GM12878 (cell line): Measurements from ENCODE around the gene PAK5. TPM values are rescaled to one million over a fixed set of nuclear protein-coding genes. Genes with fewer than 3 reads are reported as not detected.

ENCODE experiments used
- ATAC-seq: fragments of 200-7000 bp; cut with Tn5 transposase; 3 replicates; pipeline ENCODE4 v1.9.1; 2020; ENCODE audit warnings: mild to moderate bottlenecking, moderate library complexity
- BruUV-seq: library from RNA; stranded (reverse); fragments of 400-500 nt; replicated peaks from 2 replicates; lab custom pipeline; 2021; lab: Mats Ljungman, UMichigan
- CTCF ChIA-PET: fragments of 300-600 bp; sonication (Branson Sonifier 250); formaldehyde crosslinking; extraction: SDS; loops from one replicate; lab custom pipeline; 2021; ENCODE audit warnings: inconsistent platforms; lab: Yijun Ruan, JAX
- POLR2A ChIA-PET: fragments of 350-600 bp; formaldehyde crosslinking; extraction: SDS; loops from one replicate; lab custom pipeline; 2021; ENCODE audit warnings: inconsistent platforms; lab: Charles Lee
- RAD21 ChIA-PET: fragments of 300-600 bp; sonication (Branson Sonifier 250); formaldehyde crosslinking; loops from one replicate; lab custom pipeline; 2023; ENCODE audit warnings: antibody characterized with exemption; ENCODE audit not compliant: unreplicated experiment; lab: Charles Lee
- SMC1A ChIA-PET: fragments of 300-600 bp; sonication (Branson Sonifier 250); formaldehyde crosslinking; loops from one replicate; lab custom pipeline; 2023; ENCODE audit not compliant: unreplicated experiment, uncharacterized antibody; lab: Charles Lee
- DNase-seq: peaks from one replicate; pipeline ENCODE4 v3.0.0-alpha.2; 2011; ENCODE audit warnings: low read depth, low spot score
- FAIRE-seq: peaks from 3 replicates; lab custom pipeline; 2011; peaks lifted over from hg19 to GRCh38; lab: Jason Lieb, UNC
- H2AFZ ChIP-seq: 2 replicates; pipeline ENCODE4 v1.6.0; 2011; ENCODE audit warnings: low read depth, low read length, control low read depth; ENCODE audit not compliant: control insufficient read depth
- H3K27ac ChIP-seq: 2 replicates; pipeline ENCODE4 v1.5.1; 2011; ENCODE audit warnings: control low read depth; ENCODE audit not compliant: control insufficient read depth, insufficient read depth
- H3K27me3 ChIP-seq, 2 experiments: replicated peaks in 1 of 2; 2 replicates each; pipeline versions ENCODE4 v1.6.0 to v1.6.1; 2011; ENCODE audit warnings: low read length in 1 of 2; ENCODE audit not compliant: control insufficient read depth in 2 of 2, insufficient read depth in 2 of 2
- H3K36me3 ChIP-seq, 2 experiments: 2 replicates each; pipeline ENCODE4 v1.5.1; 2011; ENCODE audit warnings: low read length in 1 of 2; ENCODE audit not compliant: control insufficient read depth in 2 of 2, insufficient read depth in 2 of 2
- H3K4me1 ChIP-seq: 2 replicates; pipeline ENCODE4 v1.6.1; 2011; ENCODE audit warnings: mild to moderate bottlenecking, low read length, moderate library complexity, mixed read lengths; ENCODE audit not compliant: control insufficient read depth, insufficient read depth
- H3K4me2 ChIP-seq: 2 replicates; pipeline ENCODE4 v1.6.0; 2011; ENCODE audit warnings: control low read depth; ENCODE audit not compliant: control insufficient read depth, insufficient read depth
- H3K4me3 ChIP-seq: fragments of 200-600 bp; sonication (generic); 2 replicates; pipeline ENCODE4 v1.5.1; 2016
- H3K79me2 ChIP-seq: 2 replicates; pipeline ENCODE4 v1.6.0; 2011; ENCODE audit warnings: low read length; ENCODE audit not compliant: control insufficient read depth, insufficient read depth
- H3K9ac ChIP-seq: 2 replicates; pipeline ENCODE4 v1.8.0; 2011; ENCODE audit warnings: low read length, control low read depth, mixed read lengths; ENCODE audit not compliant: control insufficient read depth, insufficient read depth
- H3K9me3 ChIP-seq: replicated peaks from 3 replicates; pipeline ENCODE4 v1.5.1; 2011; ENCODE audit warnings: mild to moderate bottlenecking, low read length; ENCODE audit not compliant: control insufficient read depth, insufficient read depth
- H4K20me1 ChIP-seq: 2 replicates; pipeline ENCODE4 v1.6.0; 2011; ENCODE audit not compliant: control insufficient read depth, insufficient read depth
- CHD2 ChIP-seq: IDR thresholded peaks from 2 replicates; pipeline ENCODE4 v1.6.1; 2011; ENCODE audit warnings: low read depth, low read length, improper control_type of control experiment, borderline replicate concordance
- CHD4 ChIP-seq: fragments of 200-600 bp; sonication (generic); IDR thresholded peaks from 2 replicates; pipeline ENCODE4 v1.6.1; 2016; ENCODE audit warnings: mild to moderate bottlenecking
- FOXK2 ChIP-seq: fragments of 450-650 bp; IDR thresholded peaks from 2 replicates; pipeline ENCODE4 v1.6.1; 2017; ENCODE audit warnings: mild to moderate bottlenecking, moderate library complexity
- GABPA ChIP-seq: IDR thresholded peaks from 2 replicates; pipeline ENCODE4 v1.6.1; 2014; ENCODE audit warnings: antibody characterized with exemption, low read depth, mild to moderate bottlenecking, inconsistent platforms
- HCFC1 ChIP-seq: fragments of 150-350 bp; IDR thresholded peaks from 2 replicates; pipeline ENCODE4 v1.6.1; 2014; ENCODE audit warnings: low read length
- MAX ChIP-seq: IDR thresholded peaks from 2 replicates; pipeline ENCODE4 v1.6.1; 2012; ENCODE audit warnings: low read depth, low read length, improper control_type of control experiment
- NFXL1 ChIP-seq: fragments of 450-650 bp; IDR thresholded peaks from 2 replicates; pipeline ENCODE4 v1.6.1; 2017; ENCODE audit warnings: antibody characterized with exemption, mild to moderate bottlenecking, borderline replicate concordance
- RFX5 ChIP-seq: IDR thresholded peaks from 2 replicates; pipeline ENCODE4 v1.6.1; 2011; ENCODE audit warnings: low read depth, low read length, improper control_type of control experiment
- SIN3A ChIP-seq: IDR thresholded peaks from 2 replicates; pipeline ENCODE4 v1.6.1; 2012; ENCODE audit warnings: low read depth, low read length, improper control_type of control experiment
- SMAD5 ChIP-seq: IDR thresholded peaks from 2 replicates; pipeline ENCODE4 v1.6.1; 2016; ENCODE audit warnings: antibody characterized with exemption, low read depth
- SUPT20H ChIP-seq: IDR thresholded peaks from 2 replicates; pipeline ENCODE4 v1.6.1; 2011; ENCODE audit warnings: low read depth, mild to moderate bottlenecking, low read length, moderate library complexity, borderline replicate concordance; ENCODE audit not compliant: control insufficient read depth
- TBL1XR1 ChIP-seq: IDR thresholded peaks from 2 replicates; pipeline ENCODE4 v1.6.1; 2012; ENCODE audit warnings: low read depth, low read length, improper control_type of control experiment
- TCF12 ChIP-seq: IDR thresholded peaks from 2 replicates; pipeline ENCODE4 v1.6.1; 2011; ENCODE audit warnings: low read depth, mild to moderate bottlenecking, low read length
- WGBS: methylation state at CpG from one replicate; pipeline ENCODE4 v1.1.6; 2016; ENCODE audit warnings: low lambda C conversion rate; ENCODE audit not compliant: insufficient replicate concordance, insufficient coverage; ENCODE audit errors: missing lambda C conversion rate; 5-methylcytosine and 5-hydroxymethylcytosine counted together
- in situ Hi-C: fragments of 300-500 bp; cut with MboI; formaldehyde crosslinking; loops from 9 replicates; pipeline ENCODE4 v1.14.3; 2018; ENCODE audit warnings: mixed read lengths
- intact Hi-C: fragments of 100-400 bp; cut with micrococcal nuclease; formaldehyde crosslinking; loops from one replicate; pipeline ENCODE4 v1.14.2; 2022; ENCODE audit not compliant: unreplicated experiment
- polyA plus RNA-seq, 11 experiments: library from polyadenylated mRNA; depleted of rRNA in 4 of 11; unstranded in 6 of 11; stranded (reverse) in 5 of 11; fragments of >200 nt; fragmentation: Nextera tagmentation in 4 of 11; fragmentation: Illumina TruSeq in 1 of 11; extraction: Ambion mirVana in 4 of 11; extraction: Trizol in 1 of 11; gene quantifications; 1 replicate in 1 of 11; 2 replicates in 10 of 11; pipeline versions ENCODE4 v1.2.1 to v1.2.3, GENCODE V29; 2011 to 2016; ENCODE audit warnings: inconsistent platforms in 2 of 11, missing spikeins in 2 of 11, low read depth in 1 of 11
- total RNA-seq, 4 experiments: library from RNA; depleted of rRNA in 3 of 4; stranded (reverse); fragments of >200 nt in 3 of 4; fragmentation: Illumina TruSeq in 1 of 4; extraction: Trizol in 1 of 4; gene quantifications; 2 replicates each; pipeline versions ENCODE4 v1.2.1 to v1.2.3, GENCODE V29; 2013 to 2021

The PAK5 gene
- total and polyA plus RNA-seq, 10 of the 15 experiments (the other 5 are each of a cell fraction or from before 2014, with no cell fraction given), result not detected

- Histone ChIP-seq H3K4me2 (no peak overlapping the region), H3K27me3 (peaks cover 0 to 2% of the 10 kb centered on the region in 2 experiments; a peak in 3 of 4 replicates), H4K20me1 (no peaks in the 10 kb centered on the region), H3K9ac (no peak overlapping the region), H3K9me3 (no peaks in the 10 kb centered on the region), H3K36me3 (no peaks in the 10 kb centered on the region), H2AFZ (no peak overlapping the region), H3K27ac (no peak overlapping the region), H3K79me2 (no peaks in the 10 kb centered on the region), H3K4me1 (no peaks in the 10 kb centered on the region), H3K4me3 (no peak overlapping the region)
- ATAC-seq (no peak), DNase-seq (no peak), FAIRE-seq (no peak)
- intact Hi-C loops, result no loop called here
- WGBS, result 40% methylated on average over 18 of the region's 20 CpGs
- no TSS peak for BruUV-seq
- TF ChIP-seq NFXL1 (no peak), TBL1XR1 (no peak), HCFC1 (no peak), MAX (no peak), RFX5 (no peak), CHD2 (no peak), FOXK2 (no peak), GABPA (no peak), SMAD5 (no peak), SIN3A (no peak), TCF12 (no peak), CHD4 (no peak), SUPT20H (no peak)
- in situ Hi-C loops, result no loop called here
- ChIA-PET SMC1A (no interaction called here), CTCF (no interaction called here), RAD21 (no interaction called here), POLR2A (no interaction called here)
These were observed 272.8 kb downstream of the PAK5 start for GRCh38 chr20:9565910-9566550.
